Heart right ventricle (tissue), 16 donors: ENCODE data around the gene YARS1. TPM values are rescaled to one million over a fixed set of nuclear protein-coding genes. Genes with fewer than 3 reads are reported as not detected.

ENCODE experiments used
- ATAC-seq, 8 donors: fragments of 200-7000 bp; cut with Tn5 transposase; one replicate each; pipeline ENCODE4 v1.9.1; 2020; ENCODE audit warnings: mild to moderate bottlenecking in 8 of 8, moderate library complexity in 8 of 8, moderate number of reproducible peaks in 1 of 8
- DNase-seq, 2 donors: peaks; one replicate each; pipeline ENCODE4 v3.0.0-alpha.2; 2020
- H3K27ac ChIP-seq, 10 donors: fragments of 200-600 bp; sonication (generic) in 2 of 10; one replicate each; pipeline versions ENCODE4 v1.5.0 to v1.8.0; 2020 to 2022; ENCODE audit warnings: mild to moderate bottlenecking in 3 of 10
- H3K27me3 ChIP-seq, 7 donors: fragments of 200-600 bp; one replicate each; pipeline ENCODE4 v1.8.0; 2021 to 2022; ENCODE audit warnings: mild to moderate bottlenecking in 2 of 7
- H3K36me3 ChIP-seq, 9 donors: fragments of 200-600 bp; sonication (generic) in 1 of 9; one replicate each; pipeline versions ENCODE4 v1.5.0 to v1.8.0; 2020 to 2022; ENCODE audit warnings: mild to moderate bottlenecking in 2 of 9
- H3K4me1 ChIP-seq, 9 donors: fragments of 200-600 bp; sonication (generic) in 1 of 9; one replicate each; pipeline versions ENCODE4 v1.5.0 to v1.8.0; 2020 to 2022; ENCODE audit warnings: mild to moderate bottlenecking in 4 of 9
- H3K4me3 ChIP-seq, 10 donors: fragments of 200-600 bp; sonication (generic) in 2 of 10; one replicate each; pipeline versions ENCODE4 v1.5.0 to v1.8.0; 2020 to 2022; ENCODE audit warnings: mild to moderate bottlenecking in 7 of 10, moderate library complexity in 2 of 10
- H3K9me3 ChIP-seq, 11 donors: fragments of 200-600 bp in 10 of 11; sonication (generic) in 2 of 11; one replicate each; pipeline versions ENCODE4 v1.5.0 to v1.8.0; 2013 to 2022; ENCODE audit warnings: mild to moderate bottlenecking in 2 of 11, control low read depth in 1 of 11, moderate library complexity in 1 of 11
- WGBS, 2 donors: extraction: QIAGEN DNeasy Blood & Tissue Kit; methylation state at CpG; one replicate each; pipeline ENCODE4 v1.1.7; 2013; ENCODE audit warnings: inconsistent platforms in 1 of 2; 5-methylcytosine and 5-hydroxymethylcytosine counted together
- intact Hi-C, 10 donors: fragments of 100-400 bp; cut with DNase I; formaldehyde crosslinking; loops; one replicate each; pipeline versions ENCODE4 v1.11.1 to v1.14.2; 2022
- long read RNA-seq, 3 donors: library from polyadenylated mRNA; unstranded; transcript quantifications; one replicate each; pipeline ENCODE4 v2.0.0, GENCODE V29; 2020 to 2021
- polyA plus RNA-seq, 2 donors: library from polyadenylated mRNA; stranded (reverse); fragments of 200-250 nt; gene quantifications; one replicate each; pipeline ENCODE4 v1.2.3, GENCODE V29; 2013
- total RNA-seq, 10 donors: library from RNA; stranded (reverse); fragmentation: NEBNext Ultra II Directional in 3 of 10; extraction: Animal tissue kit (Norgen Biotek cat#: 25700) in 3 of 10; gene quantifications; one replicate each; pipeline versions ENCODE4 v1.2.1 to v1.2.4, GENCODE V29; 2021 to 2023
- TF ChIP-seq, protein P1 (sequence below), 9 donors: fragments of 200-600 bp; sonication (generic) in 2 of 9; IDR thresholded peaks; one replicate each; pipeline versions ENCODE4 v1.5.0 to v1.8.0; 2021 to 2022; ENCODE audit warnings: antibody characterized with exemption in 9 of 9, mild to moderate bottlenecking in 5 of 9, moderate library complexity in 1 of 9
- donor health status: Arrhythmogenic right ventricular cardiomyopathy.
- donor health status: ischemic (EF 13 %, LVEDD 7.1; RV severe dilation, severe dysfunction).
- donor health status: healthy with polysubstance abuse.
- donor health status: DM: no; HTN: yes; CAD: no.
- donor health status: DM: no; HTN: no; CAD: no.
- donor health status: ischemic (EF 25% LVEDD 6.9; RV normal size, moderate dysfunction).
- donor health status: ischemic (EF 25% LVEDD 5.7; RV mildly dilated, moderate dysfunction).
- donor health status: healthy.
- donor health status: DM: yes; HTN: yes; CAD: no.
- donor health status: Ischemic cardiomyopathy.
- donor health status: ischemic (EF 35%, LVEDD 5.7; RV mildly dilated, moderate dysfunction).
- donor health status: nonischemic (EF 11% LVEDD 7.7; RV severe dilation, severe dysfunction).
- donor health status: DM: yes; HTN: yes; CAD: no.
- donor health status: PGD.
- donor health status: ischemic (EF 29% LVEDD 5.4; RV normal size, mild dysfunction).
- donor health status: nonischemic (EF 23%, LVEDD 6.1; RV moderate dilation, normal function).

The YARS1 gene
- total RNA-seq (10 to 100 TPM; 26.2 to 48.5 (median 31.0) TPM), polyA plus RNA-seq (10 to 100 TPM; 20.5 to 48.5 TPM)
- long read RNA-seq, donor 1, transcript YARS-201 (13 exons, 3,238 nt), result major isoform, 22 of 32 reads
- long read RNA-seq, donor 1, partial matches to known transcripts, result 6 of 32 reads
- long read RNA-seq, donor 1, other reads (novel, unspliced or antisense), result 3 of 32 reads
- long read RNA-seq, donor 2, transcript YARS-201 (13 exons, 3,238 nt), result major isoform, 10 of 19 reads
- long read RNA-seq, donor 2, partial matches to known transcripts, result 2 of 19 reads
- long read RNA-seq, donor 2, other reads (novel, unspliced or antisense), result 6 of 19 reads
- long read RNA-seq, donor 3, transcript YARS-201 (13 exons, 3,238 nt), result major isoform, 84 of 112 reads
- long read RNA-seq, donor 3, partial matches to known transcripts, result 8 of 112 reads
- long read RNA-seq, donor 3, other reads (novel, unspliced or antisense), result 19 of 112 reads

DNA sequence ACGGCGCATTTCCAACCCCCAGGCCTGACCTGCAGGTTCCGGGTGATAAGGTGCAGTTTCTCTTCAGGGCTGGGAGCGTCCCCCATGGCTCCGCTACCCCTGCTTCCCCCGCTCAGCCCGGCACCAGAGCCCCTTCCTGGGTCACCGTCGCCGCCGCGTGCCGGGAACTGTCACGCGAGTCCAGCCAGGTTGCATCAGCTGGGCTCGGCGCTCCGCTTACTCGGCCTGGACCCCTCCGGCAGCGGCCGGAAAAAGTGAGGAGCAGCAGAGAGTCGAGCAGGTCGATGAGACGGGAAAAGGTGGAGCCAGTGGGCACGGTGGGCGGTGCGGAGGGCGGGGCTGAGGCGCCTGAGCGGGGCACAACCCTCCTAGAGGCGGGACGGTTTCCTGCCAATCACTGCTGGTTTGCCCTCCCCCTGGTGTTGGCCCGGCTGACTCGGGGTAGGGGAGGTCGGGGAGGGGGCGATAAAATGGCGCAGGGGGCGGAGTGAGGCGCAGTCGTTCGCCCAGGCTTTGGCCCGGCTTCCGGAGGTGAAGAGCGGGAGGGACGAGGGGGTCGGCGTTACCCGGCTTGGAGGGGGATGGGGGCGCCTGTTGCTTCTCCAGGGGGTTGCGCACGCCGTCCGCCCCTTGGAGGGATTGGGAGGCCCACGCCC, at the start of gene YARS1, which contains the start of gene S100PBP:
YARS1 (minus strand) TSS at position 200 of the 656 bp plus-strand sequence; CDS start at position 86, 114 bp downstream.
S100PBP (plus strand) TSS at position 495 of the 656 bp plus-strand sequence. CDS start 8,447 bp downstream, outside the sequence.
- no peaks in the 10 kb centered on the region for H3K27me3 ChIP-seq
- H3K9me3 ChIP-seq, result no peaks in the 10 kb centered on the region
- 0% methylated on average over 55 of the region's 55 CpGs for WGBS, 2 donors
- peak within 1 kb of the TSS; percentile 83 to 99 (median 98) for H3K27ac ChIP-seq
- peaks cover 0 to 11% (median 0%) of the 10 kb centered on the region in 9 donors for H3K36me3 ChIP-seq
- H3K4me3 ChIP-seq, result peak within 1 kb of the TSS; percentile 80 to 100 (median 90)
- ATAC-seq (peak; percentile 96 to 99 (median 98)), DNase-seq (peak; percentile 100)
- TF ChIP-seq, protein P1, sequence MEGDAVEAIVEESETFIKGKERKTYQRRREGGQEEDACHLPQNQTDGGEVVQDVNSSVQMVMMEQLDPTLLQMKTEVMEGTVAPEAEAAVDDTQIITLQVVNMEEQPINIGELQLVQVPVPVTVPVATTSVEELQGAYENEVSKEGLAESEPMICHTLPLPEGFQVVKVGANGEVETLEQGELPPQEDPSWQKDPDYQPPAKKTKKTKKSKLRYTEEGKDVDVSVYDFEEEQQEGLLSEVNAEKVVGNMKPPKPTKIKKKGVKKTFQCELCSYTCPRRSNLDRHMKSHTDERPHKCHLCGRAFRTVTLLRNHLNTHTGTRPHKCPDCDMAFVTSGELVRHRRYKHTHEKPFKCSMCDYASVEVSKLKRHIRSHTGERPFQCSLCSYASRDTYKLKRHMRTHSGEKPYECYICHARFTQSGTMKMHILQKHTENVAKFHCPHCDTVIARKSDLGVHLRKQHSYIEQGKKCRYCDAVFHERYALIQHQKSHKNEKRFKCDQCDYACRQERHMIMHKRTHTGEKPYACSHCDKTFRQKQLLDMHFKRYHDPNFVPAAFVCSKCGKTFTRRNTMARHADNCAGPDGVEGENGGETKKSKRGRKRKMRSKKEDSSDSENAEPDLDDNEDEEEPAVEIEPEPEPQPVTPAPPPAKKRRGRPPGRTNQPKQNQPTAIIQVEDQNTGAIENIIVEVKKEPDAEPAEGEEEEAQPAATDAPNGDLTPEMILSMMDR (IDR thresholded peaks at IDR 0.05), result peak in 4 of 9 donors; percentile 6 to 21 (median 9)
- intact Hi-C loops, result loop anchor here in 3 of 10 donors (5.0 to 10.0 kb wide), 2 partner anchors 55 to 268 kb away; partner anchors contain the start of genes FNDC5 (in 3 of the 3) and AZIN2 (in 1 of the 3)
- H3K4me1 ChIP-seq, result peaks cover 3 to 57% (median 41%) of the 10 kb centered on the region in 9 donors

DNA sequence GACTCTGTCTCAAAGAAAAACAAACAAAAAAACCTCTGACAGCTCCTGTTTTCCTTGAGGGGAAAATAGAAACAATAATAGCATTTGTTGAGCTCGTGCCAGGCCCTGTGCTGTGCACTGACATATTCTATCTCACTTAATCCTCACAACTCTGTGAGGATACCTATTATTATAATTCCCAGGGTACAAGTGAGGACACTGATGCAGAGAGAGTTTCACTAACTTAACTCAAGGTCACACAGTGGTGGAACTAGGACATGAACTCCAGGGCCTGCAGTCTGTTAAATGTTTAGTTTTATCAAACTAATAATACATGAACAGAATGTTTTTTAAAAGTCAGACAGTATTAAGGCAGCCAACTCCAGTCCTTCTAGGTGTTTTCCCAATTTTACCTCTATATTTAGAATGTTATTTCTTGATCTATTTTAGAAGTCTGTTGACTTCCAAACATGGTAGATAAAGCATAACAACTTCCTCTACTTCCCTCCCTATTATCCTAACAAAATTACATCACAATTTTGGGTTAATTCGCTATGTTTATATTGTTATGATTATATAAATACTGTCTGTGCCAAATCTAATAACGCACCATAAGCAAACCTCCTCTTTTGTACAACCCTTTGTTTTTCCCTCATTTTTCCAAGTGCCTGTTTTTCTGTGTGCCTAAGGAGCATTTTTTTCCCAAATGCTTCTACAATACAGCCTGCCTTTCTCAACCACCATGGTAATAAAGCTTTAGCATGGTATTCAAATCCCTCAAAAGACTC, 48.7 kb upstream of the YARS1 start:
- peaks cover 0 to 11% (median 0%) of the 10 kb centered on the region in 7 donors for H3K27me3 ChIP-seq
- ATAC-seq (peak in 3 of 8 donors; percentile 16 to 22 (median 21)), DNase-seq (no peak)
- no peaks in the 10 kb centered on the region for H3K9me3 ChIP-seq
- no peak overlapping the region for H3K4me3 ChIP-seq
- intact Hi-C loops, result loop anchor here in 1 of 10 donors (5.0 kb wide), 1 partner anchor 39 kb away; no protein-coding TSS in a partner anchor
- H3K36me3 ChIP-seq, result peaks cover 0 to 41% (median 8%) of the 10 kb centered on the region in 9 donors
- WGBS, 2 donors, result 48 to 51% methylated on average over 3 of the region's 3 CpGs
- peak overlapping the region in 8 of 10 donors; percentile 10 to 64 (median 44) for H3K27ac ChIP-seq
- peaks cover 0 to 64% (median 39%) of the 10 kb centered on the region in 9 donors for H3K4me1 ChIP-seq
- TF ChIP-seq, protein P1 (IDR thresholded peaks at IDR 0.05), result no peak

DNA sequence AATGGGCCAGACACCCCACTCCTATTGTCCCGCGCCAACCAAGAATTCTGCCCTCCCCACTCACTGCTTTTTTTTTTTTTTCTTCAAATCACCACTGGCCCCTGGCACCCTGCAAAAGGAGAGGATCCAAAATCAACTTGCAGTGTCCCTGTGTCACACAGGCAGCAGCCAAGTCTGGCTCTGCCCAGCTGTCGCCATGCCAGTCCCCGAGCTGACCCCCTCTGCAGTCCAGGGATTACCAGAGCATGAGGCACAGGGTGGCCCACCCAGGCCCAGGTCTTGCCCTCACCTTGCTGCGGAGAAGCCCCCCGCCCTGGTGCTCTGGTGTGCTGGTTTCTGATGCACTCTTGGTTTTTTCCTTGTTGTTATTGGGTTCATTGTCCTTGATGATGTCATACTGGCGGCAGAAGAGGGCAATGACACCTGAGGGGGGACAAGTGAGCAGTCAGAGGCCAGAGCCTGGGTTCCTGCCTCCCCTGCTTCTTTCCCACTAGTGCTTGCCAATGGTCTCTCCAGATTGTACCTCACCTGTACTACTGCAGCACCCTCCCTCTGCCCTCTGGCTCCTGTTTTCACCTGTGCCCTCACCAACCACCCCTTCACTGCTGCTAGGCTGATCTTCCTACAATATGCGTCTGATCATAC, 47.3 kb upstream of the YARS1 start:
- peak in 3 of 8 donors; percentile 53 to 62 (median 60) for ATAC-seq

More for the DNA sequence above, 47.3 kb upstream of the YARS1 start:
- H3K4me1 ChIP-seq, result peaks cover 0 to 61% (median 36%) of the 10 kb centered on the region in 9 donors
- no peak overlapping the region for H3K4me3 ChIP-seq
- H3K36me3 ChIP-seq, result peaks cover 0 to 51% (median 8%) of the 10 kb centered on the region in 9 donors
- intact Hi-C loops, result loop anchor here in 1 of 10 donors (5.0 kb wide), 1 partner anchor 37 kb away; no protein-coding TSS in a partner anchor
- peaks cover 0 to under 1% (median 0%) of the 10 kb centered on the region in 7 donors for H3K27me3 ChIP-seq
- no peak for DNase-seq
- H3K27ac ChIP-seq, result peak overlapping the region in 8 of 10 donors; percentile 1 to 64 (median 24)
- no peaks in the 10 kb centered on the region for H3K9me3 ChIP-seq
- TF ChIP-seq, protein P1 (IDR thresholded peaks at IDR 0.05), result no peak
- 73 to 77% methylated on average over 8 of the region's 8 CpGs for WGBS, 2 donors
